HL-60 (cell line): ENCODE data around the gene WNT7A.

ENCODE experiments used
- CTCF ChIP-seq: IDR thresholded peaks from one replicate; pipeline ENCODE4 v1.5.1; 2011; ENCODE audit warnings: low read length, control low read depth, inconsistent platforms; ENCODE audit not compliant: insufficient read depth
- GABPA ChIP-seq: IDR thresholded peaks from 2 replicates; pipeline ENCODE4 v1.6.1; 2012; ENCODE audit warnings: low read depth
- POLR2AphosphoS5 ChIP-seq: IDR thresholded peaks from 2 replicates; pipeline ENCODE4 v1.6.1; 2012; ENCODE audit warnings: low read depth
- REST ChIP-seq: IDR thresholded peaks from 2 replicates; pipeline ENCODE4 v1.6.1; 2012; ENCODE audit warnings: low read depth; ENCODE audit not compliant: insufficient replicate concordance

- TF ChIP-seq CTCF (no peak), GABPA (no peak), REST (no peak), POLR2AphosphoS5 (no peak)
Observed at GRCh38 chr3:13798401-13798800, 81.5 kb downstream of the WNT7A start.
